NCI-H2171 treated with DMSO at 0.1 percent for 48 hours (cell line): ENCODE results near the gene GNB5.
"Not testable (repeated sequence)": the region's sequence is repeated elsewhere in the genome, so short reads cannot be mapped to it uniquely, and the experiment has no call there.

Experiments used
- DNase-seq: peaks from one replicate; lab custom pipeline; 2025; lab: John Stamatoyannopoulos, UW

The GNB5 gene

DNA sequence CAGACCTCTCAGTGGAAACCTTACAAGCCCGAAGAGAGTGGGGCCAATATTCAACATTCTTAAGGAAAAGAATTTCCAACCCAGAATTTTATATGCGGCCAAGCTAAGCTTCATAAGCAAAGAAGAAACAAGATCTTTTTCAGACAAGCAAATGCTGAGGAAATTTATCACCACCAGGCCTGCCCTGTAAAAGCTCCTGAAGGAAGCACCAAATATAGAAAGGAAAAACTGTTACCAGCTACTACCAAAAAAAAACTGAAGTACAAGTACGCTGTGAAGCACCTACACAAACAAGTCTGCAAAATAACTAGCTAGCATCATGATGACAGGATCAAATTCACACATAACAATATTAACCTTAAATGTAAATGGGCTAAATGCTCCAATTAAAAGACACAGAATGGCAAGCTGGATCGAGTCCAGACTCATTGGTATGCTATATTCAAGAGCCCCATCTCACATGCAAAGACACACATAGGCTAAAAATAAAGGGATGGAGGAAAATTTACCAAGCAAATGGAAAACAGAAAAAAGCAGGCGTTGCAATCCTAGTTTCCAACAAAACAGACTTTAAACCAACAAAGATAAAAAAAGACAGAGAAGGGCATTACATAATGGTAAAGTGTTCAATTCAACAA lies 25.6 kb downstream of the GNB5 start:
- not testable (repeated sequence) for DNase-seq

DNA sequence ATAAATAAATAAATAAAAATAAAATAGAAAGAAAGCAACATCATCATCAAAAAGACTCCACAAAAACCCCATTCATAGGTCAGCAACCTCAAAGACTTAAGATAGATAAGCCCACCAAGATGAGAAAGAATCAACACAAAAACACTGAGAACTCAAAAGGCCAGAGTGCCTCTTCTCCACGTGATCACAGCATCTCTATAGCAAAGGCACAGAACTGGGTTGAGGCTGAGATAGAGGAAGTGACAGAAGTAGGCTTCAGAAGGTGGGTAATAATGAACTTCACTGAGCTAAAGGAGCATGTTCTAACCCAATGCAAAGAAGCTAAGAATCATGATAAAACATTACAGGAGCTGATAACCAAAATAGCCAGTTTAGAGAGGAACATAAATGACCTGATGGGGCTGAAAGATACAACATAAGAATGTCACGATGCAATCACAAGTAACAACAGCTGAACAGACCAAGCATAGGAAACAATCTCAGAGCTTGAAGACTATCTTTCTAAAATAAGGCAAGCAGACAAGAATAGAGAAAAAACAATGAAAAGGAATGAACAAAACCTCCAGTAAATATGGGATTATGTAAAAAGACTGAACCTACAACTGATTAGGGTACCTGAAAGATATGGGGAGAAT lies 26.4 kb downstream of the GNB5 start:
- DNase-seq, result no peak

DNA sequence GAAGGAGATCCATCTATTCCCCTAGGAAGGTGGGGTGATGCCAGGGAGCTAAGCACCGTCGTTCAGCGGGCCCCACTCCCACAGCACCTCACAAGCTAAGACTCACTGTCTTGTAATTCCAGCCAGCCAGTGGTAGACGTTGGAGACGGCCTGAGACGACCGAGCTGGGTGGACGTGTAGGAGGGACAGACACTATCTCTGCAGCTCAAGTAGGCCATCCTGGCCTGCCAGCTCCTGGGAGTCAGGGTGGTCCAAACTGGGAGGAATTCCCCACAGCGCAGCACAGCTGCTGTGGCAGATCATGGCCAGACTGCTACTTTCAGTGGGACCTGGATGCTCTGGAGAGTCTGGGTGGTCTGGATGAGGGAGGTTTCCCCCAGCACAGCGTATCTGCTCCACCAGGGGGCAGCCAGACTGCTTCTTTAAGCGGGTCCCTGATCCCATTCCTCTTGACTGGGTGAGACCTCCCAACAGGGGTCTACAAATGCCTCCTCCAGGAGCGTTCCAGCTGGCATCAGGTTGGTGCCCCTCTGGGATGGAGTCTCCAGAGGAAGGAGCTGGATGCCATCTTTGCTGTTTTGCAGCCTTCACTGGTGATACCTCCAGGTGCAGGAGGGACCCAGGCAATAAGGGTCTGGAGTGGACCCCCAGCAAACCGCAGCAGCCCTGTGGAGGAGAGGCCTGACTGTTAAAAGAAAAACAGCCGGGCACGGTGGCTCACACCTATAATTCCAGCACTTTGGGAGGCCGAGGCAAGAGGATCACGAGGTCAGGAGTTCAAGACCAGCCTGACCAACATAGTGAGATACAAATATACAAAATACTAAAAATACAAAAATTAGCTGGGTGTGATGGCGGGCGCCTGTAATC lies 27.6 kb downstream of the GNB5 start:
- DNase-seq, result no peak

DNA sequence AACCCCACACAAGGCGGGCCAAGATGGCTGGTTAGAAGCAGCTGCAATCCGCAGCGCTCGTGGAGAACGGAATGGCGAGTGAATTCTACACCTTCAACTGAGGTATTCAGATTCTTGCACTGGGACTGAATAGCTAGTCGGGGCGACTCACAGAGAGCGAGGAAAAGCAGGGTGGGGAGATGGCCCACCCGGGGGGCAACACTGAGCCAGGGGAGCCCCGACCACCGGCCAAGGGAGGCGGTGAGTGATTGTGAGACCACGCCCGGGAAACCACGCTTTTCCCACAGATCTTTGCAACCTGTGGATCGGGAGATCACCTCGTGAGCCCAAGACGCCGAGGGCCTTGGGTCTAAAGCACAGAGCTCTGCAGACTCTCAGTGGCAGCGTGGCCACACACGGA lies 28.3 kb downstream of the GNB5 start:
- DNase-seq, result no peak

DNA sequence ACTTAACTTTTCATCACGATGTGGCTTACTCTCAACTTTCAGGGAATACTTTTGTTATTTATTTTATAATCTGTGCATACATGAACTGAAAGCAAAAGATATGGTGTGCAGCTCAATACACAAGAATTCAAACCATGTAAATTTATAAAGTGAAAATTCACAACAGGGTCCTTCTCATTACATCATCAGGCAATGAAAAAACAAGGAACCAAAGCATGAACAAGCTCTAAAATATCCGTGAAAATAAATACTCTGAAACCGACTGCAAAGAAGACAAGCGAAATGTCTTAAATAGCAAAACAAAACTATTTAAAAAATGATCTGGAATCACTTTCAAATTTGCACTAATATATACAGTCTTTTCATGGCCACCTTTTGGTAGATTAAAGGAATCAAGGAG lies 28.9 kb downstream of the GNB5 start:
- no peak for DNase-seq

DNA sequence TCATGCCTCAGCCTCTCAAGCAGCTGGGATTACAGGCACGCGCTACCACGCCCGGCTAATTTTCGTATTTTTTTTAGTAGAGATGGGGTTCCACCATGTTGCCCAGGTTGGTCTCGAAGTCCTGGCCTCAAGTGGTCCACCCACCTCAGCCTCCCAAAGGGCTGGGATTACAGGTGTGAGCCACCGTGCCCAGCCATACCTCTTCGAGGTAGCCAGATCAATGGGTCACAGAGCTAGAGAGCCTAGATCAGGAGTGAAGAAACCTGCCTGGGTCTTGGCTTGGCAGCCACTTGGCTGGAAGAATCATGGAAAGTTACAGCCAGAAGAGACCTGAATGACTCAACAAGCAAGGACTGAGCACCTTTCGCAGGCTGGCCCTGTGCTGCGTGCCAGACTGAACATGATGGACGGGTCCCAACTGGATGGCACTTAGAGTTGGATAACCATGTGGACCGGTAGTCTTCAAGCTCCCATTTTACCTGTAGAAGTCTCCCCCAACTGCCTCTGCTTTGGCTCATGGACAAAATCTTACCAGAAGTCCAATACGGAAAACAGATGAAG lies 29.7 kb downstream of the GNB5 start:
- no peak for DNase-seq

DNA sequence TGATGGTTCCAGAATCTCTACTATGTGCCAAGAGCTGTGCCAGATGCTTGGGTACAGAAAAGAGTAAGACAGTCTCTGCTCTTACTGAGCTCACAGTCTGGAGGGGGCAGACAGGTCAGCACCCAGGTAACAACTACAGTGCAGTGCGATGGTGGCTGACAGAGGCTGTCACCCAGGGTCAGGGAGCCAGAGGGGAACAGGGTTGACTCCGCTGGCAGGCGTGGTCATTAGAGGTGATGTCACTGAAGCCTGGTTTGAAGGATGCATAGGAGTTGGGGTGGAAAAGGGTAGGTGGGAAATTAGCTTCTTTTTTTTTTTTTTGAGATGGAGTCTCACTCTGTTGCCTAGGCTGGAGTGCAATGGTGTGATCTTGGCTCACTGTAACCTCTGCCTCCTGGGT lies 31.5 kb downstream of the GNB5 start:
- DNase-seq, result no peak

DNA sequence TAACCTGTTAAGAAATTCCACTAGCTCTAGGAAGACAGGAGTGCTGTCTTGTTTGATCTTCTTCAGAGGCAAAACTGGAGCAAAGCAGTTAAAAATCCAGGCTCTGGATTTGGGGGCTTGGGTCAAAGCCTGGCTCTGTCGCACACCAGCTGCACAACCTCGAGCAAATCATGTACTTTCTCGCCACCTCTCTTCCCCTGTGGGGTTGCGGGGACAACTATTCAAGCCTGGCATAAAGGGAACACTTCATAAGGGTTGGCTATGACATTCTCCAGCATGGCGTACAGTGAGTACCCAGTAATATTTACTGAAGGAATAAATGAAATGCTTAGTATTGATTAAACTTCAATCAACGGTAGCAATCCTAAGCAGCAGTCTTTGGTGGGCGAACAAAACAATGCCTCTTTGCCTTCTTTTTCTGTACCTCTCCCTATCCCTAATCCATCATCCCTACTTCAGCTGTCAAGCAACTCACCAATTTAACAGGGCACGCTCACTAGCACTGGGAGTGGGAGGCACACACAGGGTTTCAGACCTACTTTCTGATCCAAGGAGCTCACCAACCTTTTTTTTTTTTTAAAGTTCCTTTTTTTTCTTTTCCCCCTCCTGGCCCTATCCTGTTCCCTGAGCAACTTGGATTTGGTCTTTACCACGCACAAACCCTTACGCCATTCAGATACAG lies 33.0 kb downstream of the GNB5 start:
- no peak for DNase-seq

DNA sequence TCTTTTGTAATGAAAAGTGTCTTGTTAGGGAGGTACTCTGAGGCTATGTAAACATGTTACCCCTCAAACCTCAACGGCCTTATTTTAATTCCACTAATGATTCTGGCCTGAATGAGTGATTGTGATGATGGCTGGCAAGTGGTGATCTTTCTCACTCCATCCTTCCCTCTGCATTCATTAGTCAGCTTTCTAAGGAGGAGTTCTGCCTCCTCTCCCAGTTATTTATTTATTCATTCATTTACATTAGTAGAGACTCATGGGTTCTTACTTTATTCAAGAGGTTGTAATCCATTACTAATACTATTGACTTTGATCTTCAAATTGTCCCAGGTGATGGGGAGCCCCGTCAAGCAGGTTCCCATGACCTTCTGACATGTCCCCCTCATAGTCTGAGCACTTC lies 35.3 kb downstream of the GNB5 start:
- no peak for DNase-seq

DNA sequence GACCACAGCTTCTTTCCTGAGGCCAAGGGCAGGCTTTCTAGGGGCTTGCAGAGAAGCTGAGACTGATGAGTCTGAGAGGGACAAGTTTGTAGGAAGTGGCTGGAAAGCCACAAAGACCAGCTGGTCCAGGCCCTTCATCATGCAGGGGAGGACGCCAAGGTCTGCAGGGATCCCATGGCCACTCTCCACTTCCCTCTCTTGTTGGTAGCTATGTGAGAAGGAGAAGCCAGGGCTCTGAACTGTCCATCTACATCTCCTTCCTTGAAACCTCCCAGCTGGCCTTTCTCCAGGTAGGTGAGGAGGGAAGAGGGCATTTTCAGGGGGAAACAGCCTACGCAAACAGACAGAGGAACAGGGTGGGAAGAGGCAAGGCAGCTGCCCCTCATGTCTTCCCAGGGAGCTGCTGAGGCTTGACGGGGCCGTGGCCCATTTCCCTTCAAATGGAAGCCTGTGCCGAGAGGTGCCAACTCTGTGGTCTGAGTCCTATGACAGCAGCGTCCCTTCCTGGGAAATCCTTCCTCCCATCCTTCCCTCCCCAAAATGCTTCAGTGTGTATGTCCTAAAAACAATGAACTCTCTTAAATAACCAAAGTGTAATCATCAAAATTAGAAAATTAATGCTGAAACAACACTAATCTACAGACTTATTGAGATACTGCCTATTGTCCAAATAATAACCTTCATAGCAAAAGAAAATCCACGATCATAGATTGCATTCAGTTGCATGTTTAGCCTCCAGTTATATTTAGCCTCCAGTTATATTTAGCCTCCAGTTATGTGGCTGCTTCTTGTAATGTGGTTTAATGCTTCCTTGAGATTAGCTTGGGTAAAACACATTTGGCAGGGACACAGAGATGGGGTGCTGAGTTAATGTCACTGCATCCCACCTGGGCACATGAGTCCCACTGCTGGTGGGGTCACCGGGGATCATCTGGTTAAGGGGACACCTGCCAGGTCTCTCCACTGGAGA lies 36.0 kb downstream of the GNB5 start:
- DNase-seq, result no peak

DNA sequence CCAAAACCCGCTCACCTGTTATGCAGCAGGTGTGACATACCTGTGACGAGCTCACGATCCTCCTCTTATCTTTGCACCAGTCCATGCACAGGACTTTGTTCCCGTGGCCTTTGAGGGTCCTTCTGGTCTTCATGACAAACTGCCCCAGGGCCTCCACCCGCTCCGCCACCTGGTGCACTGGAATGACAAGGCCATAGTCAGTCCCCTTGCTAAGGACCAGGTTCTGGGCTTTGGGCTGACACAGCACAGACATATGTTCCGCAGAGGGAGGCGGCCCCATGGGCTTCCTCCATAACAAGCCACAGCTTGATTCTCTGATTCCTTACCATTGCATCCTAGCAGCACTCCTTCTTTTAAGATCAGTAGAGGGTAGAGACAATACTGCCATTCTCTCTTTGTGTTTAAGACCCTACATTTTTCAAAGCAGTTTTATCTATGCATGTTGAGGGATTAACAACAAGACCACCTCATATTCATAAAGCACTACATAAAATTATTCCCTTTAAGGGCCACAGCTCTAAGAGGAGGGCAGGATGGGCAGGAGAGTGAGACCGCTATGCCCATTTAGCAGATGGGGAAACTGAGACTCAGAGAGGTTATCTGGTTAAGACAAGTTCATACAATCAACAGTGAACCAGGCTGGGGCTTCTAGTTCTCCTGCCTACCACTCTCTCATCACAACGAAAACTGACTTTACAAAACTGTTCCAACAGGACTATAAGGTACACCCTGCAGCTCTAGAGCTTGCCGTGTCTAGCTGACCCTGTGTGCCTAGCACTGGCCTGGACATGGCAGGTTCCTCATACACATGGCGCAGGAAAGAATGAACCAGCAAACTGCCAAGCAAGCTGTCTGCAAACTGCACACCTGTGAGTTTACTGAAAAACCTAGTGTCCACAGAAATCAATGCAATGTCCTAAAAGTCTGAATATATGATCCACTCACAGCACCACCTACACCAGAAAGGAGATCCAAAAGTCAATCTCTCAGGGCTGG lies 37.0 kb downstream of the GNB5 start:
- DNase-seq, result no peak

DNA sequence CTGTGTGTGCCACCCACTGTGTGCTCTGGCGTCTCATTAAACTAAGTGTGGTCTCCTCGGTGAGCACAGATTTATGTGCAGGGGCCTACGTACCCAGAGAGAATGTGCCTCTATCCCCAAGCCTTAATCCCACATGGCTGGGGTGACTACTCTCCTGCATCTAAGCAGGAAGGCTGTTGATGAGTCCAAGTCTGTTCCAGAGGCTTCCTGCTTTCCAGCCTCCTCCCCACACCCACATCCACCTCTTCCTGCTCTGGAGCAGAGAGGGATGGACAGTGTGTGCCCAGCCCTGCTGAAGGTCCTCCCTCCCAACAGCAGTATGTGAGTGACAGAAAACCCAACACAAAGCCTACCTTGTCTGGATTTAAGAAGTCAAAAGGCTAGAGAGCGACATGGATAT lies 39.8 kb downstream of the GNB5 start:
- DNase-seq, result no peak

DNA sequence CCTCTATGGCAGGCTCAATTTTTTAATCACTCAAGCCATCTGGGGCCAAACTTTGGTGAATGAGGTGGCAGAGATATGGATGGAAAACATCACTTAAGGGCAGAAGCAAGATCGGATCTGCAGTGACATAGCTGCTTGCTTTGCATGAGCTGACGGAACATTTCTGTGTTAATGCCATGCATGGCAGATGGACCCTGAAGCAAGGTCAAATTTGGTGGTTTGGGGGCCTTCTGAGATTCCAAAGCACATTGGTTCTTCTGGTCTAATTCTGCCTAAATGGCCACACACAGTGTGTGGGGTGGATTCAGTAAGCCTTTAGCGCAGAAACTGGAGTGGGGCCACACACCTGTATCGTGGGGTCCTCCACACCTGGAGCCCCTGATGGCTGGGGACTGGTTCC lies 40.3 kb downstream of the GNB5 start:
- no peak for DNase-seq

DNA sequence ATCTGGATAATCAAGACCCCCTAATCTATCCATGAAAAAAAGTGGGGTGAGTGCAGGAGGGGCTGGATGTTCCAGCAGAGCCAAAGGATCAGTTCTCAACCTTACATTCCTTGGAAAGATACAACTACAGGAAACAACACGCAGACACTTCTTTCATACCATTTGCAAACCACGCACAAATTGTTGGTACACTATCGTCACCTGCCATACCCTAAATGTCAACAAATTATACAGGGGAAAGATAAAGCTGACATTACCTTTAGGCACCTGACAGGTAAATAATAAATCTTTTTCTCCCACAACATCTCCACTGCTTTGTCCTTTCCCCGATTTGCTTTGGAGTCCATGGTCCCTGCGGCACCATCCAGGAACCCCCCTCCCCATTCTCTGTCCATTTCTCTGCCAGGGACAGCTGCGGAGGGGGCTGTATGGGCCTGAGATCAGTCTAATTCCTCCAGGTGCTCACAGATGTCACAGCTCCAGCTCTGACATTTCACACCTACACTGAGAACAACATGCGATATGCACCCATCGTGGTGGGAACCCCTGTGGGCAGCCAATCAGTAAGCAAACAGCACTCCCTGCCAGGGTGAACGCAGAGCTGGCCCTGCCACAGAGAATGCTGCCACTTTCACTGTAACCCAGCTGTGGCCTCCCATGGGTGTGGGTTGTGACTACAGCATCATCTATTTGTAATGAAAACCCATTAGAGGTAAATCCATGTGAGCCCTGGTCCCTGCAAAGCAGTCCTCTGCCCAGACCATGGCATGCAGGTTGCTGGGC lies 41.0 kb downstream of the GNB5 start:
- no peak for DNase-seq

DNA sequence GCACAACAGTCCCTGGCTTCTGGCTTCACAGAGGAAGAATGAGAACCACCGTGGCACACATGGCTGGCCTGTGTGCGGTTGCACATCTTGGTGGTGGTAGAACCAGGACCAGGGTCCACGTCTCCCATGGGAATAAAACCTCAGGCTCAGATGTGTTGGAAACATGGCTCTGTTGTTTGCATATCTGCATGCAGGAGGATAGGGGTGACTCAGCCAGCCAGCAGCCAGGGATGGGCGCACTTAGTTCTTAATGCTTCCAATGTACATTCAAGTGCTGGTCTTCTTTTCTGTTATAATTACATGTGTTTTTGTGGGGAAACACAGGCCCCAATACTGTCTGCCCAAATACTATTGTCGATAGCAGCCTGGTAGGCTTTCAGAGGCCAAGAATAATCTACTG lies 42.8 kb downstream of the GNB5 start:
- DNase-seq, result no peak

DNA sequence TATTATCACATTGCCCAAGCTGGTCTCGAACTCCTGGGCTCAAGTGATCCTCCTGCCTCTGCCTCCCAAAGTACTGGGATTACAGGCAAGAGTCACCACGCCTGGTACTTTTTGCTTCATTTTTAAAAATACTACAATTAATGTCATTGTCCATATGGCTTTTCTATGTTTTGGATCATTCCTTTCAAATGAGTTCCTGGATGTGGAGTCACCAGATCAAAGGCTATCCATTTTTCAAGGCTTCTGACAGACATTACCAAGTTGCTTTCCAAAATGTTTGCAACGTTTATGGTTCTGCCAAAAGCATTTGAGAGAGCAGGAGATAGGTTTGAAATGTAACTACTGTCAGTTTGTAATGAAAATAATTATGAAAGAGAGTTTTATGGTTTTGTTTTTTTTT lies 44.4 kb downstream of the GNB5 start:
- no peak for DNase-seq

DNA sequence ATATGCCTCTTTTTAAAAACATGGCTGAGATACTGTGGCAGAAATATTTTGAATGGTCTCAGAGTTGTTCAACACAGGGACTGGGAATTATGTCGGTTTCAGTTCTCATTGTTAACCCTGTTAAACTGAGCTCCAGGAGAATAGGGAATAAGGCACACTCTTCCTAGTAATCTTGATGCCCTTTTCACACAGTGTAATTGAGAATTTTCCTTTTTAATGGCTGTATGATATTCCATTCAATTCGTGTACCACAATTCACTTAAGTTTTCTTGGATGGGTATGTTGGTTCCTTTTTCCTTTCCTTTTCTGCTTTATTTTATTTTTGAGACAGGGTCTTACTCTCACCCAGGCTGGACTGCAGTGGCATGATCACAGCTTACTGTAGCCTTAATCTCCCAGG lies 44.9 kb downstream of the GNB5 start:
- no peak for DNase-seq

DNA sequence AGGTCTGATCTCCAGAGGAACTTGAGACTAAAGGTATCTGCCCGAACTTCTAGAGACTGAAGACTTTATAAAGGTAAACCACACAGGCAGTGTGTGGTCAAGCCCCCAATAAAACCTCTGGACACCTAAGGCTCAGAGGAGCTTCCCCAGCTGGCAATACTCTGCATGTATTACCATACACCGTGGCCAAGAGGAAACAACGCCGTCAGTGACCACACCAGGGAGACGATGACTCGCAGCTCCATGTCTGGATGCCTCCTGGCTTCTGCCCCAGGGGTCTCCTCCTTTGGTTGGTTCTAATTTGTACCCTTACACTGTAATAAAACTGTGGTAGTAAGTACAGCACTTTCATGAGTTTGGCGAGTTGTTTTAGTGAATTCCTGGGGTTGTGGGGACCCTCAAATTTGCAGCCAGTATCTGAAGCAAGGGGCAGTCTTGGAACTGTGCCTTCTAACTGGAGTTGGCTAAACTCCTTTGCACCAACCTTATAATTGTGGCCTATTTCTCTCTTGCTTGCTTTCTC lies 46.5 kb downstream of the GNB5 start:
- DNase-seq, result no peak

DNA sequence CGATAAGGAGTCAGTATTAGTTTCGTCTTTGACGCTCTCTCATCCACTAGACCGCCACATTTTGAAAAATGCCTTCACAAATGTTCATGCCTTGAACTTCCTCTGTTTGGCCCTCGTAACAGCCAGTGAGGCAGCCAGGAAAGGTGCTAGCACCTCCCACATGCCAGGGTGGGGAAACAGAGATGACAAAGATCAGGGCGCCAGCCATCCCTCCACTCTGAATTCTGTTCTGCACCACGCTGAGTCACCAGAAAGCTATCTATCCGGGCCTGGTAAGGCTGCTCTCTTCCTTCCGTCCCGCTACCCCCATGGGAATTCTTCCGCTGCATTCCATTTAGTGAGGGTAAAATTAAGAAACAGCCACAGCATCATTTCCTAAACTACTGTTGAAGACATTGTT lies 47.3 kb downstream of the GNB5 start:
- DNase-seq, result no peak
